Omental fat pad (tissue), 4 donors: ENCODE results near the gene ZNF618. TPM values are rescaled to one million over a fixed set of nuclear protein-coding genes. Genes with fewer than 3 reads are reported as not detected.

Experiments used
- ATAC-seq: fragments of 150-250 bp; one replicate; pipeline ENCODE4 v1.9.1; 2016; ENCODE audit warnings: mild to moderate bottlenecking, moderate library complexity; ENCODE audit not compliant: low FRiP score
- DNase-seq: peaks from one replicate; pipeline ENCODE4 v3.0.0-alpha.2; 2019; ENCODE audit warnings: low spot score
- CTCF ChIP-seq, 3 donors: fragments of 450-650 bp; IDR thresholded peaks; one replicate each; pipeline ENCODE4 v1.5.1; 2016 to 2017; ENCODE audit warnings: antibody characterized with exemption in 3 of 3, mild to moderate bottlenecking in 3 of 3, moderate library complexity in 2 of 3
- total RNA-seq, 4 donors: library from RNA; depleted of rRNA; stranded (reverse); fragments of >200 nt; gene quantifications; one replicate each; pipeline ENCODE4 v1.1.0, GENCODE V29; 2016

ZNF618 gene
- total RNA-seq, 4 donors from 2014 or later = 2.2 to 8.8 (median 5.9) TPM

GRCh38 chr9:113931140-113931539, 55.0 kb downstream of the ZNF618 start:
- no peak for TF ChIP-seq CTCF (IDR thresholded peaks at IDR 0.05)
- DNase-seq (no peak), ATAC-seq (no peak)

- no peak for DNase-seq
- no peak for ATAC-seq
These were observed 55.7 kb downstream of the ZNF618 start for GRCh38 chr9:113931777-113932176.

GRCh38 chr9:113932906-113933584, 56.9 kb downstream of the ZNF618 start:
- TF ChIP-seq CTCF (IDR thresholded peaks at IDR 0.05) = no peak
- ATAC-seq (no peak), DNase-seq (no peak)

More at GRCh38 chr9:113931777-113932176, 55.7 kb downstream of the ZNF618 start:
- no peak for TF ChIP-seq CTCF (IDR thresholded peaks at IDR 0.05)

GRCh38 chr9:113933671-113934070, 57.6 kb downstream of the ZNF618 start:
- ATAC-seq = no peak
- TF ChIP-seq CTCF (IDR thresholded peaks at IDR 0.05) = no peak
- no peak for DNase-seq

- no peak for ATAC-seq
- TF ChIP-seq CTCF (IDR thresholded peaks at IDR 0.05) = no peak
- DNase-seq = no peak
These were observed 58.2 kb downstream of the ZNF618 start for GRCh38 chr9:113934167-113934828.

GRCh38 chr9:113934829-113935676, 58.9 kb downstream of the ZNF618 start:
- no peak for TF ChIP-seq CTCF (IDR thresholded peaks at IDR 0.05)
- ATAC-seq (no peak), DNase-seq (no peak)
